DMS114 treated with DMSO at 0.1 percent for 48 hours (cell line): Measurements from ENCODE around the gene CLEC16A.

Source experiments
- DNase-seq: peaks from one replicate; lab custom pipeline; 2025; ENCODE audit not compliant: unreplicated experiment; lab: John Stamatoyannopoulos, UW

Gene CLEC16A

DNA sequence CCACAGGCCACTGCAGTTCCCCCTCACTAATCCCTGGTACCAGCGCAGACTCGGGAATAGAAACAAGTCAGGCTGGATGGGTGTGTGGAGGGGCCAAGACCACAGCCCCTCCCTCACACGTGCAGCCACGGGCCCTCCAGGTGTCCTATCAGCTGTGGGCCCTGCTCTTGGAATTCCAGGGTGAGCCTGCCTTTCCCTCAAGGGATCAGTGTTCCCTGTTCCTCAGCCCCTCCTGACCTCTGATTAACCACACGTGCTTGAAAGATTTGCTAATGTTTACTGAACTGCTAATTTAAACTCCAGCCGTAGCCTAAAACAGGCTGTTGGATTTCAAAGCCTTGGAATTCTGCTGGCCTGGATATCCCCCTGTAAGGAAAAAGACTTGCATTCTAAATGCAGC lies 165.2 kb downstream of the CLEC16A start:
- DNase-seq = no peak

DNA sequence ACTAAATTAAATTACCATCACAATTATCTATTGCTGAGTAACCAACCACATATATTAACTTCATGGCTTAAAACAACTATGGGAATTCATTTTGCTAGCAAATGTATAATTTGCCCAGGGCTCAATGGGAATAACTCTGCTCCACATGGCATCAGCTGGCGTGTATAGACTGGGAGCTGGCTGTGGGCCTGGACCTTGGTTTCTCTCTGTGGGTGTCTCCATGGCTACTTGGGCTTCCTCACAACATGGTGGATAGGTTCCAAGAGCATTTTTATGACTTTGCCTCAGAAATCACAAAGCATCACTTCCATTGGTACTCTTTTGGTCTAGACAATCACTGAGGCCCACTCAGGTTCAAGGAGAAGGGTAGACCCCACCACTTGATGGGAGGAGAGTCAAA lies 166.8 kb downstream of the CLEC16A start:
- DNase-seq = no peak

DNA sequence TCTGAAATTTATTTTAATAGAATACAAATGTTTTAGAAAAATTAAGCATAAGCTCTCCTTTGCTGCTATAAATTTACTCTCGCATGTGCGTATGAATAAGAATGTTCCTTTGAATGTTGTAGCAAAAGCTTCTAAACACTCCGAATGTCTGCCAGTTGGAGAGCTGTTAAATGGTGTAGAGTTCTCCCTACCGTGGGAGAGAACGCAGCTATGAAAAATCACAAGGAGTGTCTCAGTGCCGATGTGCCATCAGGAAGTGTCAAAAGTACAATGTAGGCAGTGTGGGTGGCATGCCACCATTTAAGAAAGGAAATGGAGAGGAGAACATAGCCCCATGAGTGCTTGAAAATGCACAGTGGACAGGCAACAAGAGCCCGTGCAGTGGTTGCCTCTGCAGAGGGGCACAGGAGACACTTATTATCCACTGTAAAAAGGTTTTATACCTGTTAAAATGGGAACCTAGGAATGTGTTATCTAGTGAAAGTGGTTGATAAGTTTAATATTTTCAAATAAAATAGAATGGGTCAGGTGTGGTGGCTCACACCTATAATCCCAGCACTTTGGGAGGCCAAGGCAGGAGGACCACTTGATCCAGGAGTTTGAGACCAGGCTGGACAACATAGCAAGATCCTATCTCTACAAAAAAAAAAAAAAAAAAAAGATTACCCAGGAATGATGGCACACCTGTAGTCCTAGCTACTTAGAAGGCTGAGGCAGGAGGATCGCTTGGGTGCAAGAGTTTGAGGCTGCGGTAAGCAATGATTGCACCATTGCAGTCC lies 167.7 kb downstream of the CLEC16A start:
- no peak for DNase-seq

DNA sequence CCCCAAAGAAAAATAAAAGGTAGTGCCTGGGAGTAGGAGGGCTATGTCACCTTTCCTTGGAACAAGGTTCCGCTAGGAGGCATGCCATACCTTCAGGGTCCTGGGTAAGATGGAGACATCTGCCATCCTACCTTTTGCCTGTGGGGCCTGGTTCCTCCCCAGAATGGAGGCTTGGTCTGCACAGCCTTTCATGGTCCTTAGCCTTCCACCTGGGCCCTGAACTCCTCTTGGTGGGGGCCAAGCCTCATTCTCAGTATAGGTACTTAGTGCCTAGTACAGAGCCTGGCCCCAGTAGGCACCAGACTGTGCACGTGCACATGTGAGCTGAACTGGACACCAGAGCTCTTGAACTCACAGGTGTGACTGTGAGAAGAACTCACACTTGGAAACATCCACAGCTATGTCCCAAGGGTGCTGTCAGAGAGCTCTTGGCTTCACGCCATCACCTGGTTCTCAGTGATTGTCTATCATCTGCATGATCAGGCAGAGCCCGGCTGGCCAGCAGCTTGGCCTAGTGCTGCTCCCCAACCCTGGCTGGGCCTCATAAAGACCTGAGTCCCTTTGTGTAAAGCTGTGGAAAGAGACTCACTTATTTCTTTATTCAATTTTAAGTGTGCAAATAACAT lies 168.5 kb downstream of the CLEC16A start:
- no peak for DNase-seq

DNA sequence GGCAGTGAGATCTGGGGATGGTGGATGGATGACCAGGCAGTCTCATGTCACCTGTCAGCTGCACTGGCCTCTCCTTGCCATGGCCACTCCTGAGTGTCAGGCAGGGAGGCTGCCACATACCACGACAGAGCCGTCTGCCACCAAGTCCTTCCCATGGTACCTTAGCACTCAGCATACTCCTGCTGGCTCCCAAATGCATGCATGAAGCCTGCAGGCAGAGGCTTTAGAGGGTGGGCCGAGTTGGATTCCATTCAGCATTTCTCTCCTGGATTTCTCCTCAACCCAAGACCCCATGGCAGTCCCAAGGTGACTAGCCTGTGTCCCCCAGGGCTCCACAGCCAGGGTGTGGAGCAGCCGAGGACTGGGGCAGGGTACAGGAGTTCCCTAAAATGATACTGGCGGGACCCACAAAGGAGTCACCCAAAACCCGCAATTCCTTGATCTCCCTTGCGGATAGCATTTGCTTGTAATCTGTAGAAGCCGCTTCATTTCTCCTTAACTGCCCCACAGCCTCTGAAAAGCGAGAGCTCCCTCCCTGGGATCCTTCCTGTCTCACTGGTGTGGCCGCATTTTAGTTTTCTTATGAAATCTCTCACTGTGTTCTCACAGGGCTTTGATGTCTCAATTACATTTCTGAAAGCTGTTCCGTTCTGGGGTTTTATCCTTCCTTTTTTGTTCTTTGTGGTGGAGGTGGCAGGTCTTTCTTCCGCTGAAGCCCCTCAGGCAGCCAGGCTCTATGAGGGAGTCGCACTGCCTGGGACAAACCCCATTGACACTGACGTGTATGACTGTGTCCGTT lies 170.2 kb downstream of the CLEC16A start:
- DNase-seq = no peak

DNA sequence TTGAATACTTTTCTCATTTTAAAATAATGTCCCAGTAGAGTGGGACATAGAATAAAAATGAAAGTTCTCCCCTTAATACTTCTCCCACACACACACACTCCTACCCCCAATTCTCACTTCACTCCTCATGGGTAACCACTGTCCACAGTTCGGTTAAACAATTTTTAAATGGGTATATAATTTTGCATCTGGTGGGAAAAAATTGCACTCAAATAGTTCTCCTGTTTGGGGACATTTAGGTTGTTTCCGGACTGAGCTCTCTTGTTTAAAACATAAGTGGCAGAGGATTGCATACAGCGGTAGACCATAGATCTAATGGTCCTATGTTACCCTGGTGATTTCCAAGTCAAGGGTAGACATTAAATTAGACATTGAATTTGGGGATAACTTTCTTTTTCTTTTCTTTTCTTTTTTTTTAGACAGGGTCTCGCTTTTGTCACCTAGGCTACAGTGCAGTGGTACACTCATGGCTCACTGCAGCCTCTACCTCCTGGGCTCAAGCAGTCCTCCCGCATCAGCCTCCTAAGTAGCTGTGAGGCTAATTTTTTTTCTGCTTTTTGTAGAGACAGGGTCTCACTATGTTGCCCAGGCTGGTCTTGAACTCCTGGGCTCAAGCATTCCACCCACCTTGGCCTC lies 173.3 kb downstream of the CLEC16A start:
- no peak for DNase-seq

DNA sequence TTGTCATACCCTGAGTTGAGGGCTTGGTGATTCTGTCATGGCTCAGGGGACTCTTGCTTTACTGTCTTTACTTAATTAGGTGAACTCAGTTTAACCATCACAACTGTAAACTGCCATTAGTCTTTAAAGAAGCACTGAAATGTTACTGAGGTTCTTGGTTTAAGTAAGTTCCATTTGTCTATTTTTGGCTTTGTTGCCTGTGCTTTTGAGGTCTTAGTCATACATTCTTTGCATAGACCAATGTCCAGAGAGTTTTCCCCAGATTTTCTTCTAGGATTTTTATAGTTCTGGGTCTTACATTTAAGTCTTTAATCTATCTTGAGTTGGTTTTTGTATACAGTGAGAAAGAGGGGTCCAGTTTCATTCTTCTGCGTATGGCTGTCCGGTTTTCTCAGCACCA lies 174.1 kb downstream of the CLEC16A start:
- DNase-seq = no peak

DNA sequence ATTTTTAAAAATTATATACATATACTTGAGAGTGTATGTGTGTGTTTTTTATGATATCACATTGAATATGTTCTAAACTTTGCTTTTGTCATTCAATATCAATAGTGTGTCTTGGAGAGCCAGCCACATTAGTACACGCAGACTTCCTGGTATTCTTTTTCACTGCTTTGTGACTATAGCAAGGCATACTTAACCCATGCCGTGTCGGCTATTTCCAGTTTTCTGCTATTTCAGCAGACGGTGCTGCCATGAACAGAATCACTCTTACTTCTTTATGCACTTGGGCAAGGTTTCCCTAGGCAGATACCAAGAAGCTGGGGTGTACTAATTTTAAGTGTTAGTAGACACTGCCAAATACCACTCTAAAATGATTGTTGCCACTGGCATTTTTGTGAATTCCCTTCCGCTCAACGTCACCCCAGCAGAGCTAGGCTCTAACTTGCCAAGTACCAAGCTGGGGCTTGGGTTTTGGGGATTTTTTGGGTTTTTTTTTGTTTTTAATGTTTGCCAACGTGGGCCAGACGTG lies 176.8 kb downstream of the CLEC16A start:
- no peak for DNase-seq

DNA sequence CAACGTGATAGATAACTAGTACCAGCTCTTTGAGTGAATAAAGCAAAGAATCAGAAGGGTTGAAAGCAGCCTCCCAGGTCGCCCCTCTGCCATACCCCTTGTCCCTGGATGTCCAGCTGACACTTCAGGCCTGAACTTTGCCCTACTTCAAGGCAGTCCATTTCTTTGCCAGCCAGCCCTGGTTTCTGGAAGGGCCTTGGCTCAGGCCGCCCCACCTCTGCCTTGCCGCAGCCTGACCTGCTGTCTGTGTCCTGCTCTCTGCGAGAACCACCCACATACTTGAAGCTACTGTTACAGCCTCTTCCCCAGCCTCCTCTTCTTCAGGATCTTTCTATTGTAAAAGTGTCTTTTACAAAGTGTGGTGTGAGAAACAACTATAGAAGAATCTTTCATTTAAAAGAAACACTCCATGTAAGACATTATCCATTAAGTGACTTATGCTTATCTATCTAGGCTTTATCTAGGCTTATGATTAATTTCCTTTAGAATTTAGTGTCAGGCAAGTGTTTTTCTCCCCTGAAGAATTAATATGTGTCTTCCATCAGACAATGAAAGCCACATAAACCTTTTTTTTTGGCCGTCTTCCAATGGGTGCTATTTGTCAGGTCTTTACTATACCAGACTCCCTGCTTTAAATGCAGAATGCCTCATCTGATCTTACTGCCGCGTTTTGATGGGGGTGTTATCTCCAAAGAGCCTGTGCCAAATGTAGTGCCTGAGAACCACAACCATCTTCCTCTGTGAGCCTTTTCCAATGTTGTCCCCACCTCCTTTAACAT lies 177.7 kb downstream of the CLEC16A start:
- DNase-seq = no peak

DNA sequence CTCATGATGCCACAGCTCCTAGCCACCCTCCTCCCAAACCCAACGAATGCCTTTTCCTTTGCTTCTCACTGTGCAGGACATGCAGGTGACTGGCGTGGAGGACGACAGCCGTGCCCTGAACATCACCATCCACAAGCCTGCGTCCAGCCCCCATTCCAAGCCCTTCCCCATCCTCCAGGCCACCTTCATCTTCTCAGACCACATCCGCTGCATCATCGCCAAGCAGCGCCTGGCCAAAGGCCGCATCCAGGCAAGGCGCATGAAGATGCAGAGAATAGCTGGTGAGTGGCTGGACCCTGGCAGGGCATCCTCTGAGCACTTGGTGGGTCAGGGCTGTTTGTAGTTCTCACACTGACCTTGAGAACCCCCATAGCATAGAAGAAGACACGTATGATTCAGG lies 179.3 kb downstream of the CLEC16A start:
- DNase-seq = no peak

DNA sequence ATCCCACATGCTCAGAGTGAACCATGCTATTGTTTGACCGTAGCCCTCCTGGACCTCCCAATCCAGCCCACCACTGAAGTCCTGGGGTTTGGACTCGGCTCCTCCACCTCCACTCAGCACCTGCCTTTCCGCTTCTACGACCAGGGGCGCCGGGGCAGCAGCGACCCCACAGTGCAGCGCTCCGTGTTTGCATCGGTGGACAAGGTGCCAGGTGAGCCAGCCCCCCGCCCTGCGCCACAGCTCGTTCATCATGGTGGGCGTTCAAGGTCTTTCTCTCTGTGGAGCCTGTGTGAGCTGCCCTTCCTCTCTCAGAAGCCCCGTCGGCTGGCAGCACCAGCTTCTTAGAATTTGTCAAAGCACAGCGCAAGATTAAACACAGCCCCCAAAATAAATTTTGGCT lies 181.6 kb downstream of the CLEC16A start:
- DNase-seq = no peak

DNA sequence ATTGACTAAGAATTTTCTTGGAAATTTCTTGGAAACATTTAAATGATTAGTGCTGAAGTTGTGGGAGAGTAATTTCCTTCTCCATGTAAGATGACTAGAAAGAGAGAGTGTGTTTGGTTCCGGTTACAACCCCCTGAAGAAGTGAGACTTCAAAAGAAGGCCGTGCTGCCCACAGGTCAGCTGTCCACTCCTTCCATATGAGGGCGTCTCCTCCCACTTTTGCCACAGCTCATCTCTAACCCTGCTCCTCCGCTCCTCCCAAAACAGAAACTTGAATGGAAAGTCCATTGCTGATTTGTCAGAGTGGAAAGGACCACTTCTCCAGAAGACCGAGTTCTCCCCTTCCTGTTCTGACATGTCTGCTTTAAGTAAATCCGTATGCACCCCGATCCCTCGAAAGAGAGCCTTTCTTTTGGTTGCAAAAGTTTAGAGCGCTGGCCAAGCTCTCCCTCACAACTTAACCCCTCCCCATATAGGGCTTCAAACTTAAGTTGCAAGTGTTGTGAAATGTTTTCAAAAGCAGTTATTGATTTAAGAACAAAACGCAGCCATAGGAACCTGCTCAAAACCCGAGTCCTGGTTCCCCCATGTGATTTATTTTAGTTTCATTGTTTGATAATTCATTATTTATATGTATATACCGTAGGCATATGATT lies 182.2 kb downstream of the CLEC16A start:
- no peak for DNase-seq

DNA sequence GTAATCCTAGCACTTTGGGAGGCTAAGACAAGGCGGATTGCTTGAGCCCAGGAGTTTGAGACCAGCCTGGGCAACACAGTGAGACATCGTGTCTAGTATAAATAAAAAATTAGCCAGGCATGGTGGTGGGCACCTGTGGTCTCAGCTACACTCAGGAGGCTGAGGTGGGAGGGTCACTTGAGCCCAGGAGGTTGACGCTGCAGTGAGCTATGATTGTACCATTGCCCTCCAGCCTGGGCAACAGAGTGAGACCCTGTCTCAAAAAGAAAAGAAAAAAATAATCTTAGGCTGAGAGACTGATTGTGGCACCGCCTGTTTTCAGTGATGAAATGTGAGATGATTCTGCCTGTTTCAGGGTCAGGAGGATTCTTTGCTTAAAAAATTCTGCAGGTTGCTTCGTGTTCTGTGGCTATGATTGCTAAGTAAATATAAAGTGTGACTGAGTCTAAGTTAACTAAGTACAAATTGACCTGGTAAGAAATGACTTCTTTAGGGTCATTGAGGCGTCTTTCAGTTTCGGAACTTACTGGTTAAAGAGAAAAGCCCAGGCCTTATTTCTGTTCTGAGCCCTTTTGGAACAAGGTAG lies 183.3 kb downstream of the CLEC16A start:
- DNase-seq = no peak

DNA sequence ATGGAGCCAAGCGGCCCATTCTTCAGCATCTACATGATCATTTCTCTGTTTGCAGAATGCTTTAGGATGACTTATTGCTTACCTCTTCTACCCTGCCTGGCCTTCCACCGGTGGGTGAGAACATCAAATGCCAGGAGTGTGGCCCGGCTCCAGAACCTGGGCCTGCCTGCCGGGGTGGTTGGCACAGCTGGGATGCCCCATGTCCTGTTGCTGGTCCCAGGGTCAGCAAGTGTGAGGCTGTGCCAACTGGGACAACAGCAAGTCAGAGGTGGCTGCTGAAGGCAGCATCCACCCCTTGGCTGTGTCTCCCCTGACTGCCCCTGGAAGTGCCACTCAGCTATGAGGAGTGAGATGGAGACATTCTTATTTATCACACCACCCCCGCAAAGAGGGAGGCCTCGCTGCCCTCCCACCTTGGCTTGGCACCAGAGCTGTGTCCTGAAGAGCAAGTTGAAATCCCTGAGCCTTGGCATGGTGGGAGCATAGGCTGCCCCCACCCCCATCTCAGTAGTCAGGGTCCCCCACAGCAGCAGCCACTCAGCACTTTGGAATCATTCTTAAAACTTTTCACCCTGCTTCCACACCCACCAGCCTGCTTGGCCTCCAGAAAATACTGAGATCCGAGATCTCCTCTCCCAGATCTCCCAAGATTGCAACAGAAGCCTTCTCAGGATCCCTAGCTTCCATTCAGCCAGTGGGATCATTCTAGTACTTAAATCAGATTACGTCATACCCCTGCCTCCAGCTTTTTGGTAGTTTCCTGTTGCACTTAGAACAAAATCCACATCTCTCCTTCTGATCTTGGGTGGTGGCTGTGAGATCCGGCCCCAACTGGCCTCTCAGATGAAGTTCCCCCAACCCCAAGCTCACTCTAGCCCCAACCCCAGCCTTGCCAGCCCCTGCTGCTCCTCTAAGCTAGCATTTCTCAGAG lies 184.1 kb downstream of the CLEC16A start:
- no peak for DNase-seq

DNA sequence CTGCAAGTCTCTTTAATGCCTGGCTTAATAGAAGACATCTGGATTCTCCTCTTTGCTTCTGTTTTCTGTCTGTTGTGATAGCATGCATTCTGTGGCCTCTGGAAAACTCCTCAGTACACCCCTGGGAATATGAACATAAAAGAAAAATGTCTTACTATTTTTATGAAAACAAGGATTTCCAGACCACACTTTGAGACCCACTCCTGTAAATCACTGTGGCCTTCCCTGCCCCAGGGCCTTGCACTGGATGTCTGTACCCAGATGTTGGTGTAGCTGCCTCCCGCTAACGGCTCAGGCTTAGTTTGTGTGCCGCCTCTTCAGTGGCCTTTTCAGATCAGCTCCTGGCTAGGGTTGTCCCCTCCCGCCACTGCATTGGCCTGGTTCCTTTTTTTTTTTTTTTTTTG lies 185.0 kb downstream of the CLEC16A start:
- no peak for DNase-seq

DNA sequence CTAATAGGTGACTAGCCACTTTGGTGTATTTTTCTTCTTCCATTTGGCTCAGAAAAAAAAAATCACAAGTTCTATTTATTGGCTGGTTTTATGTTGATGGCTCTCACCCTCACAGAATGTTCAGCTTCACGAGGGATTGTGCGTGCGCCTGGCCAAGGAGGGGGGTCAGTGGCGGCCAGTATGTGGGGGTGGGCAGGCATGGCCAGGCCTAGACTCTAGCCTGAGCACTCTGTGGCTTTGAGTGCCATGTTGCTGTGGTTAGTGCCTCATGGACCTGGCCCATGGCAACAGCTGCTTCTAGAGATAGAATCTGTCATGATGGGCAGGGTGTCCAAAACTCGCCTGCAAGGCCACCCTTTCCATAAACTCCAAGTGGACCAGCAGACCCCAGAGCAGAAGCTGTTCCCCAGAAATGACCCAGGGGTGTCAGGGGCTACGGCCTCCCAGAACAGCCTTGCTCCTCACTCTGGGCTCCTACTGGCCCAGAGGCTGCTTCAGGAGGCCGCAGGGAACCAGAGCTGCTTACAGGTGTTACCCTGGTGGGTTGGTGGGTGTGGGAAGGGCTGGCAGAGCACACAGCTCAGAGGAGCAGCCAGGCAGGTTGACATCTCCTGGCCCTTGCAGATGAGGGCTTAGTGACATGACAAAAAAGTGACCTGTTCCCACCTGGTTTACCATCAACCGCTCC lies 186.8 kb downstream of the CLEC16A start:
- no peak for DNase-seq

DNA sequence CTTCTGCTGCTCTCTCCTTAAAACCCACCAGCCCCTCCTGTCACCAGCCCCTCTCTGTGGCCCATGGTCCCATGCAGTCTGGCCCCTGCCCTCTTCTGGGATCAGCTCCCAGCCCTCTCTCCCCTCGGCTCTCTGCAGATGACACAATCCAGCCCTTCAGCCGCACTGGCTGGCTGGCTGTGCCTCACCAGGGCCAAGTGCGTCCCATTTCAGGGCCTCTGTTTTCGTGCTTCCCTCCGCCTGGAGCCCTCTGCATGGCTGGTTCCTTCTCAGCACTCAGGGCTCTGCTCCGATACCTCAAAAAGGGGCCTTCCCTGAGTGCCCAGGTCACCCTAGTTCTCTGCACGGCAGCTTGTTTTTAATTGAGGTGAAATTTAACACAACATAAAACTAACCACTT lies 187.3 kb downstream of the CLEC16A start:
- no peak for DNase-seq

DNA sequence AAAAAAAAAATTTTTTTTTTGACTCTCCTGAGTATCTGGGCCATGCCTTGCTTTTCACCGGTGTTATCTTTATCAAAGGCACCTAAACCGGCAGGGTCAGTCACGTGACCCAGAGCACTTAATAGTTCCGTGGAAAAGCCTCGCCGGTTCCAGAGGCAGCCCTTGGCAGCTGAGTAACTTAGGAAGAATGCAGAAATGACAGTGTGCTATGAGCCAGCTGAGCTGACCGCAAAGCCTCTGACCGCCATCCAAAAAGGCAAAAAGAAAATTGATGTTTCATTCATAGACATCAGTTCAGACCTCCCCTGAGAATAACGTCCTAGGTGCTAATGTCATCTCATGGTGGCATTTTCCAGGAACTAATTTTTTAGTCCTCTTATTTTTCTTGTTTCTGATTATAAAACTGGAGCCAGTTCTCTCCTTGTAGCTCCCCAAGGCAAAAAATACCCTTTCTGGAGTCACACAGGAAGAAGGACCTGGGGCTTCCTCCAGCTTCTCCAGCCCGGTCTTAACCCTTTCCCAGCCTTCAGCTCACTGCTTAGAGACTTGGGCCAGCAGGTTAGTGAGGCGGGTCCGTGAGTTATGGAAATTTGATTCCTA lies 189.1 kb downstream of the CLEC16A start:
- DNase-seq = no peak
